ENCODE results near the gene TRAPPC1. TPM values are rescaled to one million over a fixed set of nuclear protein-coding genes. Genes with fewer than 3 reads are reported as not detected.

TRAPPC1 gene, protein sequence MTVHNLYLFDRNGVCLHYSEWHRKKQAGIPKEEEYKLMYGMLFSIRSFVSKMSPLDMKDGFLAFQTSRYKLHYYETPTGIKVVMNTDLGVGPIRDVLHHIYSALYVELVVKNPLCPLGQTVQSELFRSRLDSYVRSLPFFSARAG
- total RNA-seq: 32.2 TPM

DNA sequence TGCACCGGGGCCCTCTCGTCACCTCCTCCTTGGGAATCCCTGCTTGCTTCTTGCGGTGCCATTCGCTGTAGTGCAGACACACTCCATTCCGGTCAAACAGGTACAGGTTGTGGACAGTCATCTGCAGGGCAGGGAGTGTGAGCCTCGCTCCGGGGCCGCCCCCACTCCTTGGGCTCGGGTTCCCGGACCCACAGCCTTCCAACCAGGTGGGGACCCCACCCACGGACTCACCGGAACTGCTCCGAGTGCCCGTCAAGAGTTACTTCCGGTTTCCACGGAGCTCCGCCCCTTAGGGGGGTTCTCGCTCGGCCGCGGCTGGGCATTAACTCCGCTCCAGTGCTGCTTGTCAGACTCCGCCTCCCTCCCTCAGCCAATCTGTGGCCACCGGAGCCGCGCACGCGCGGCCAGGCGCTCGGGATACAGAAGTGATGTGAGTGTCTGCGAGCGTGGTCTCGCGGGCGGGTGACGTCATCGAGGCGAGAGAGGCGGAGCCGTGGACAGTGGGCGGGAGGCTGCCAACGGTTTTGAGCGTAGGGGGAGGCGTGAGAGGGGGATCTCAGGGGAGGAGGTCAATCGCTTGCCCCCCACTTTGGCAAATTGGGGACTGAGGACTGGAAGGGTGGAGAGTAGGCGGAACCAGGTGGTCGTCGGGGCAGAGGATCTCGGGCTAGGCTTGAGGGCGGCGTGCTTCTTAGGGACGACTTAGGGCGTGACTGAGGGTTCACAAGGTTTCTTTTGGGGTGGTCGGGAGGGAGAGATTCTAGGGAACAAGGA lies at the start of gene TRAPPC1, which contains the start of gene CNTROB:
Gene TRAPPC1, minus strand, starts transcription at position 238 of the 774 bp plus-strand sequence. Its CDS starts 117 bp downstream, at position 121.
Gene CNTROB, plus strand, starts transcription at position 498 of the 774 bp plus-strand sequence. CDS start 874 bp downstream, outside the sequence.

DNA sequence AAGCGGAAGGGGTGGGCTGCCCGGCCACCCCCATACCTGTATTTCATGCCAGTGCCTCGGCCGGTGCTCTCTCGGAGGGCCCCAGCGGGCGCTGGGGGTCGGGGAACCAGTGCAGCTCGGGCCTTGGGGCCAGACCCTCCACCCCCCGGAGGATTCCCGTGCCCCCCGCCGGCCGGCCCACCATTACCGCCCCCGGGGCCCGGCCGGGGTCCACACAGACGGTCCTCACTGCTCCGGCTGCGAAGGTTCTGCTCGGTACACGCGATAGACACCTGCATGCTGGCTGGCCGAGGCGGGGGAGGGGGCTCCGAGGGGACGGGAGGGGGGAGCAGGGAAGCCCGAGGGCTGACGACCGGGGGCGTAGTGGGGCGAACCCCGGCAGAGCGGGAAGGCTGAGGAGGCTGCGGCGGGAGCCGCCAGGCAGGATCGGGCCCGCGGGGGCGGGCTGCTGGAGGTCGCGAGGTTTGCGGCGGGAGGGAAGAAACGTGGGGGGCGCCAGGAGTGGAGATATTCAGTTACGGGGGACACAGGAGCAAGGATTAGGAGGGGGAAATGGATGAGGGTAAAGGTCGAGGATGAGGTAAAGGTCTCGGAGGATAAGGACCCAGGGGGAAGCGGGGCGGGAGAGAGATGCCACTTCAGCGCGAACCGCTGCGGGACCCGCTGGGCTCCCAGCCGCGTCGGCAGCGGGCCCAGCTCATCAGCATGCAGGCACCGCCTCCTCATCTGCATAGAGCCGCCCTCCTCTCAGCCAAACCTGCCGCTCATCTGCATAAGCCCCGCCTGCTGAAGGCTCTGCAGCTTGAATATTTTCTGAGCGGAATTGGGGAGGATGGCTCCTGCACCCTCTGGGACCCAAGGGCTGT lies 2.4 kb downstream of the TRAPPC1 start, which contains the start of gene KCNAB3:
Gene KCNAB3, minus strand, starts transcription at position 699 of the 866 bp plus-strand sequence. Its CDS starts 421 bp downstream, at position 278.

DNA sequence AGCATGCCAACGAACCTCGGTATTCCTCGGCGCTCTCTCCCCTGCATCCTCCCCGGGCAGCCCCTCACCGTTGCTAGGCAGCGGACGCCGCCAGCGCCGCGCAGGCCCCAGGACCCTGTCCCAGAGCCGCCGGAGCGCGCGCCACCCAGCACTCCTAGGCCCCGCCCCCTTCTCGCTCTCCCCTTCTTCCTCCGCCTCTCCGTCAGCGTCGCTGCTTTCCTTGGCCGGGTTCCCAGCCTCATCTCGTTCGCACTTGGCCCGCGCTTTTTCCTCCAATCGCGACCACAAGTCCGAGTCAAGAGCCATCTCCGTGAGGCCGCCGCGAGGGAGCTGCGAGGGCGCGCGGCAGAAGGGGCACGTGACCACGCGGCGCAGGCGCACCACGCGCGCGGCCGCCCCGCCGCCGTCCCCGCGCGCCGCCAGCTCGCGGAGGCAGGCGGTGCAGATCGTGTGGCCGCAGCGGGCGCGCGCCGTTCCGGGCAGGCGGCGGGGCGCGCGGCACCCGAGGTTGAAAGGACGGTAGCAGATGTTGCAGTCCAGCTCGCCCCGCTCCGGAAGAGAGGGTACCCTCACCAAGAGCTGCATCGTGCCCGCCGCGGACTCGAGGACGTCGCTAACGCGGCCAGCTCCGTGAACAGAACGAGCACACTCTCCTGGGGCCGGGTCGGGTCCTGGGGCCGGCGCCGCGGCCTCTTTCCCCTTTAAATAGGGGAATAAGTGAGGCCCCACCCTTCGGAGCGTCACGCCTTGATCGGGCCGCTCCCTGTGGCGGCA lies 15.9 kb downstream of the TRAPPC1 start, which contains the start of gene RNF227:
Gene RNF227, minus strand, starts transcription at position 679 of the 774 bp plus-strand sequence. Its CDS starts 94 bp downstream, at position 585.

DNA sequence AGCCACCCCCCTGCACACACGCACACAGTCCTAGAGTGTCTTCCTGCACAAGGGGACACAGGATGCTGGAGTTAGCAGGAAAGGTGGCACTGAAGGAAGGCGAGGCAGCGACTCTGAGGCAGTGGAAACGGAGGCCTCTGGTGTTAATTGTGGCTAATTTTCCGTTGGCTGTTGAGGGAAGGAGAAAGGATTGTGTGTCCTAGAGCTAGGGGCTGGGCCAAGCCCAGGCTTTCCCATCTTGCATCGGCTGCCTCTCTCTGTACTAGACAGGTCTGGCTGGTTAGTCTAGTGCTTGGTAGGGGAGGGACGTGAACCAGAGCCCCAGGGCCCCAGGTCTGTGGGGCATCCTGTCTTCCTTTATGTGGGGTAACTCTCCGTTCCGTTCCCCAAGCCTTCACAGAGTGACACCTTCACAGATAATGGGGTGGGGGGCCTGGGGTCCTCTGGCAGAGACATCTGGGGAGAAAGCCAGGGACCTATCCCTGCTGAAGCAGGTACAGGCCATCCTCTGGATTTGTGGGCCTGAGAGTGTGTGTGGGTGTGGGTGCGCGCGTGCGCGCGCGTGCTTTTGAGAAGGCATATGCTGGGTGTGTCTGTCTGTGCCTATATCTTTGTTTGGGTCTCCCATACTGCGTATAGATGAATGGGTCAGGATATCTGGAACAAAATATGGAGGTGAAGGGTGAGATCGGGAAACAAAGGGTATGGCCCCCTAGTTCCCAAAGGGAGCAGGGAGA lies 43.4 kb downstream of the TRAPPC1 start, which contains the start of gene CHD3:
Gene CHD3, plus strand, starts transcription at position 606 of the 737 bp plus-strand sequence. CDS start 212 bp downstream, outside the sequence.

Small RNAs within 50 kb of the gene (small RNA-seq; reads per million reads assigned to genes)
- gene SCARNA21 (ENCODE audit: low replicate concordance): 2.9 reads per million, percentile 84 among the genes with 10 or more reads in this experiment

Other genes with a start within 250 kb of the TRAPPC1 start
- gene TP53, start 244.5 kb downstream of the TRAPPC1 start, total RNA-seq: 15.3 TPM
- gene WRAP53, start 243.5 kb downstream of the TRAPPC1 start, total RNA-seq: 11.6 TPM
- gene EFNB3, start 226.7 kb downstream of the TRAPPC1 start, total RNA-seq: 19.7 TPM
- gene DNAH2, start 214.2 kb downstream of the TRAPPC1 start, total RNA-seq: 2.2 TPM
- 33.5 TPM for gene KDM6B, start 97.7 kb downstream of the TRAPPC1 start, total RNA-seq
- 1.9 TPM for gene TMEM88, start 76.9 kb downstream of the TRAPPC1 start, total RNA-seq
- gene NAA38, start 74.4 kb downstream of the TRAPPC1 start, total RNA-seq: 24.1 TPM
- gene CYB5D1, start 73.9 kb downstream of the TRAPPC1 start, total RNA-seq: 18.2 TPM
- 496 TPM for gene CHD3, start 43.2 kb downstream of the TRAPPC1 start, total RNA-seq
- gene RNF227, start 15.7 kb downstream of the TRAPPC1 start, total RNA-seq: 7.5 TPM
- 7.5 TPM for gene KCNAB3, start 2.1 kb downstream of the TRAPPC1 start, total RNA-seq
- 46.0 TPM for gene CNTROB, start 260 bp upstream of the TRAPPC1 start, total RNA-seq
- not detected for gene GUCY2D, start 70.7 kb upstream of the TRAPPC1 start, total RNA-seq
- not detected for gene ALOX15B, start 107.1 kb upstream of the TRAPPC1 start, total RNA-seq
- gene ALOX12B, start 155.8 kb upstream of the TRAPPC1 start, total RNA-seq: 0.63 TPM
- 0.63 TPM for gene ALOXE3, start 186.6 kb upstream of the TRAPPC1 start, total RNA-seq
- gene HES7, start 192.2 kb upstream of the TRAPPC1 start, total RNA-seq: 1.9 TPM
- gene PER1, start 220.5 kb upstream of the TRAPPC1 start, total RNA-seq: 16.6 TPM
- gene VAMP2, start 231.0 kb upstream of the TRAPPC1 start, total RNA-seq: 40.7 TPM
- gene TMEM107, start 244.4 kb upstream of the TRAPPC1 start, total RNA-seq: 17.5 TPM